Skeletal muscle satellite cell (primary cell): ENCODE data around the gene ADAM10.

ENCODE experiments used
- H3K27me3 ChIP-seq: 2 replicates; pipeline ENCODE4 v1.7.0; 2013; ENCODE audit warnings: low read length; ENCODE audit not compliant: control insufficient read depth, insufficient read depth
- H3K36me3 ChIP-seq: 2 replicates; pipeline ENCODE4 v1.7.0; 2013; ENCODE audit warnings: mild to moderate bottlenecking, control low read depth, low read length; ENCODE audit not compliant: insufficient read depth
- H3K4me1 ChIP-seq: 2 replicates; pipeline ENCODE4 v1.7.0; 2013; ENCODE audit warnings: low read length; ENCODE audit not compliant: control insufficient read depth, insufficient read depth
- H3K4me2 ChIP-seq: 2 replicates; pipeline ENCODE4 v1.7.0; 2013; ENCODE audit warnings: mild to moderate bottlenecking, low read length
- H3K4me3 ChIP-seq: 2 replicates; pipeline ENCODE4 v1.7.0; 2013; ENCODE audit warnings: low read length
- H3K9ac ChIP-seq: 2 replicates; pipeline ENCODE4 v1.7.0; 2013; ENCODE audit warnings: mild to moderate bottlenecking, low read depth, low read length, moderate library complexity
- H3K9me3 ChIP-seq: replicated peaks from 2 replicates; pipeline ENCODE4 v1.7.0; 2013; ENCODE audit warnings: mild to moderate bottlenecking, control low read depth, low read length

The ADAM10 gene

DNA sequence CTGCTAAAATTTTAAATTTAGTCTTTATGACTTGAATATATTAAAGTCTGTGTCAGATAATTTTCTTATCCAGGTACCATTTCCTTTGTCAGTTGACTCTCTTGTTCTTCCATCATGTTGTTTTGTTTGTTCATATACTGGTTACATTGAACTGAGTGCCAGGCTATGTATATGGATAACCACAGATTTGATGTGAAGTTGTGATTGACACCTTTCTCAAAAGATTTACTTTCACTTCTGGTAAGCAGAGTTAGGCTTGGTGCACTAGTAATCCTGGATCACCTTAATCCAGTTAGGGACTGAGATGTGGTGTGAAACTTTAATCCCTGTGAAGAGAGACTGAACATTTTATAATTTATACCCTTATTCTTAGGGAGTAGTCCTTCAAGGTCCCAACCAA lies 99.4 kb downstream of the ADAM10 start:
- H3K4me1 ChIP-seq = no peaks in the 10 kb centered on the region
- no peak overlapping the region for H3K4me3 ChIP-seq
- no peak overlapping the region for H3K9ac ChIP-seq
- H3K9me3 ChIP-seq = no peaks in the 10 kb centered on the region
- H3K36me3 ChIP-seq = peaks cover 11% of the 10 kb centered on the region
- no peak overlapping the region for H3K4me2 ChIP-seq
- no peaks in the 10 kb centered on the region for H3K27me3 ChIP-seq

DNA sequence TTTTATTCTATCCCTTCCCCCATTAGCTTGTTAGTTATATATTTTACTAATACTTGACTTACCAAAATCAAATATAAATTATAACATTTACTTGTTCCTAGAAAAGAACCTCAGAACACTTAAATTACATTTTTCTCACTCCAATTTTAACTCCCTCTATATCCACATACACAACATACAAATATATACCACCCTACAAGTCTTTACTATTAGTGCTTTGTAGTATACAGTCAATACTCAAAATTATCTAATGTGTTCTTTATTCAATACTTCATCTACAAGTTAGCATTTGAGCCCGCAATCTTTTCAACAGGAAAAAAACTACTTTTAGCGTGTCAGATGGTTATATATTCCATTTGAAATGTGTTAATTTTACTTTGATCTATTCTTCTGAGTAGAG lies 100.3 kb downstream of the ADAM10 start:
- Histone ChIP-seq H3K9ac (no peak overlapping the region), H3K4me3 (no peak overlapping the region), H3K4me1 (no peaks in the 10 kb centered on the region), H3K4me2 (no peak overlapping the region), H3K36me3 (peaks cover 1% of the 10 kb centered on the region), H3K27me3 (no peaks in the 10 kb centered on the region), H3K9me3 (no peaks in the 10 kb centered on the region)

DNA sequence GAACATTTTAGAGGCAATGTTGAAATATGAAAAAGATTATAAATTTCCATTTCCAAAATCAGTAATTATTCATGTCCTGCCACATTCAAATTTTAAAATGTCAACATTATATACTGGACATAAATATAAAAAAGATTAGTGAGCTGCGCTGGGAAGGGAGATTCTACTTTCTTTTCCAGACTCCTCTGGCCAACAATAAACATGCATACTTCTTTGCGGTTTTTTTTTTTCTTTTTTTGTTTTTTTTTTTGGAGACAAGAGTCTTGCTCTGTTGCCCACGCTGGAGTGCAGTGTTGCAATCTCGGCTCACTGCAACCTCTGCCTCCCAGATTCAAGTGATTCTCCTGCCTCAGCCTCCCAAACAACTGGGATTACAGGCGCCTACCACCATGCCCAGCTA lies 105.5 kb downstream of the ADAM10 start:
- H3K4me2 ChIP-seq = no peak overlapping the region
- no peak overlapping the region for H3K9ac ChIP-seq
- no peaks in the 10 kb centered on the region for H3K4me1 ChIP-seq
- no peak overlapping the region for H3K4me3 ChIP-seq
- H3K9me3 ChIP-seq = no peaks in the 10 kb centered on the region
- peaks cover 10% of the 10 kb centered on the region for H3K36me3 ChIP-seq
- H3K27me3 ChIP-seq = no peaks in the 10 kb centered on the region

DNA sequence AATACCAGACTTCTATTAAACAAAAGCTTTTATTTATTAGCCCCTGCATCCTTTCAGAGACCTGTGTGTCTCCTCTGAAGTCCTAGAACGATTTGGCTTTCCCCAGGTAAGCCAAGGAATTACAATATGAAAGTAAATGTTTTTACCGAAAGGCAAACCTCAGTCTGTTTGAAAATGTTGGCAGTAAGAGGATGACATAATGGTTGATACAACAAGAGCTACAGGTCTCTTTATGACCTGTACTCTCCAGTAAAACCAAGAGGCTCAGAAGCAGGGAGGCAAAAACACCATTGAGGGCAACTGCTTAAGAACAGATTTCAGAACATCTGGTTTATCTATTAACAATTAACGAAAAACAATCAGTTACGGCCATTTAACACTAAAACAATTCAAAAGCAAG lies 107.8 kb downstream of the ADAM10 start:
- Histone ChIP-seq H3K4me2 (no peak overlapping the region), H3K36me3 (peaks cover 13% of the 10 kb centered on the region), H3K4me1 (no peaks in the 10 kb centered on the region), H3K4me3 (no peak overlapping the region), H3K9me3 (no peaks in the 10 kb centered on the region), H3K27me3 (no peaks in the 10 kb centered on the region), H3K9ac (no peak overlapping the region)

DNA sequence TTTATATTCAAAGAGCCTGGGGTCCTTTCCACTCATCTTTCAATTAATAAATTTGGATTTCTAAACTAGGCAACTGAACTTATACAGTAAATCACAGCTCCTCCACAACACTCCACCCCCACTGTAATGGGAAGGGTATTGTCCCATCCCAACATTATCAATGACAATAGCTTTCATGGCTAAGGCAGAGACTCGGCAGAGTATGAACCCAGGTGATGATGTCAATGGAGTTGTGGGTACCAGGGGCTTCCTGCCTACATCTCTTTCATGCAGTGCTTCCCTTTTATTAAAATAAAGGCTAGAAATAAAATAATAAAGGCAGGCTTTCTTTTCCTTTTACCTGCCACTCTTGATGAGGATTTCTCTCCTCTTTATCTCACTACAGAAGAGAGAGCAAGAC lies 109.5 kb downstream of the ADAM10 start:
- no peaks in the 10 kb centered on the region for H3K9me3 ChIP-seq
- H3K4me2 ChIP-seq = no peak overlapping the region
- no peaks in the 10 kb centered on the region for H3K27me3 ChIP-seq
- H3K4me3 ChIP-seq = no peak overlapping the region
- H3K4me1 ChIP-seq = no peaks in the 10 kb centered on the region
- H3K9ac ChIP-seq = no peak overlapping the region
- peaks cover 13% of the 10 kb centered on the region for H3K36me3 ChIP-seq

DNA sequence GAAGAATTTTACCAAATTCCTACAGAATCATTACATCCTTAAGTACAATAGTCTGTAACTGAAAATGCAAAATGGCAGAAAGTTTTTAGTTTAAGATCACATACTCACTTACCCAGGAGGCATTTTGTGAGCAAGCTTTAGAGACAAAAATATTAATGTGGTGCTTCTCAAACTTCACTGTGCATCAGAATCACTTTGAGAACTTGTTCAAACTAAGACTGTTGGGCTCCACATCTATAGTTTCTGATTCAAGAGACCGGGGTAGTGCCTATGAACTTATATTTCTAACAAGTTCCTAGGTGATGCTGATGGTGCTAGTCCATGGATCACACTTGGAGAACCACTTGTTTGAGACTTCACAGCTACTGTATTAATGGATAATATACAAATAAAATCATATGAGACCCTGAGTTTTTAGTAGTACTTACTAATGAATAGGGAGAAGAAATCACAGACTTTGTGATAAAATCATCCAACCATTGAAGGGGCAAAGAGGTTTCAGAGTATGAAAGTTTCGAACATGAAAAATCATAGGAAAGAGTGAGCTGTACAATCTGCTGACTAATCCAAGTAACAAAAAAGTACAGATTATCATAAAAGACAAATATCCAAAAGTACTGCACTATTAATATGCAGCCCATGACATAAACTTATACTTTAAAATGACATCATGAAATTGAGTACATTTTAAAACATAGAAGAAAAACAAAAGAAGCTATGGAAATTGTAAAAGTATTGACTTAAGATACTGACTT lies 110.3 kb downstream of the ADAM10 start:
- no peak overlapping the region for H3K4me3 ChIP-seq
- H3K9ac ChIP-seq = no peak overlapping the region
- peaks cover 13% of the 10 kb centered on the region for H3K36me3 ChIP-seq
- H3K9me3 ChIP-seq = no peaks in the 10 kb centered on the region
- no peaks in the 10 kb centered on the region for H3K4me1 ChIP-seq
- H3K27me3 ChIP-seq = no peaks in the 10 kb centered on the region
- H3K4me2 ChIP-seq = no peak overlapping the region

DNA sequence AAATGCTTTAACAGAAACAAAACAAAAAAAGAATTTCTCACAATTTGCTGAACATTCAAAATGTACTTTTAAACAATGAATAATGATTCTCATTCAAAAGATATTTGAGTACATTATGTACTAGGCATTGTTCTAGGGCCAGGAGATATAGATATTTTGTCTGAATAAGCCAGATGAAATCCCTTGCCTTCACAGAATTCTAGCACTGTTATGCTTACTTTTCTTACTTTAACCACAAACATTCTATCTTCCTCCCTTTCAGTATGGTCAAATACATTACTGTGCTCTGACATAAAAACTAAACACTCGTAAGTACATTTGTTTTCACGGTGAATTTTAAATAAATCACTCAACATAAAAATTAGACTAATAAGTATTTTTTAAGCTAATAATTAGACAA lies 116.7 kb downstream of the ADAM10 start:
- no peak overlapping the region for H3K4me3 ChIP-seq
- peaks cover 9% of the 10 kb centered on the region for H3K36me3 ChIP-seq
- peak overlapping the region; percentile 49 for H3K4me2 ChIP-seq
- H3K4me1 ChIP-seq = peaks cover 46% of the 10 kb centered on the region
- H3K9ac ChIP-seq = peak overlapping the region; percentile 66
- no peaks in the 10 kb centered on the region for H3K27me3 ChIP-seq
- no peaks in the 10 kb centered on the region for H3K9me3 ChIP-seq

DNA sequence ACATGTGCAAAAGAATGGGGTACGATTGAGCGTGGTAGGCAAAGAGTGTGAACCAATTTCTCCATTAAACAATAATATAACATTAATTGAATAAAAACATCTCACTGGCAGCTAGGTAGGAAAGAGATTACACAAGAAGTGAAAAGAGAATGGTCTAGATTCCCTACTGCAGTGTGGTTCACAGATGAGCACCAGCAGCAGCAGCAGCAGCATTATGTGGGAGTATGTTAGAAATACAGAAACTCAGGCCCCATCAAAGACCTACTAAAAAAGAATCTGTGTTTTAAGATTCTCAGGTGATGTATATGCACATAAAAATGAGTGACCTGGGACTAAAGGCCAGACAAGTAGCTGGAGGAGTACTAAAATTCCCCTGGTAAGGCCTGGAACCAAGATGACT lies 118.2 kb downstream of the ADAM10 start:
- Histone ChIP-seq H3K36me3 (peaks cover 15% of the 10 kb centered on the region), H3K27me3 (no peaks in the 10 kb centered on the region), H3K9me3 (no peaks in the 10 kb centered on the region), H3K4me3 (no peak overlapping the region), H3K9ac (no peak overlapping the region), H3K4me2 (no peak overlapping the region), H3K4me1 (peaks cover 51% of the 10 kb centered on the region)

DNA sequence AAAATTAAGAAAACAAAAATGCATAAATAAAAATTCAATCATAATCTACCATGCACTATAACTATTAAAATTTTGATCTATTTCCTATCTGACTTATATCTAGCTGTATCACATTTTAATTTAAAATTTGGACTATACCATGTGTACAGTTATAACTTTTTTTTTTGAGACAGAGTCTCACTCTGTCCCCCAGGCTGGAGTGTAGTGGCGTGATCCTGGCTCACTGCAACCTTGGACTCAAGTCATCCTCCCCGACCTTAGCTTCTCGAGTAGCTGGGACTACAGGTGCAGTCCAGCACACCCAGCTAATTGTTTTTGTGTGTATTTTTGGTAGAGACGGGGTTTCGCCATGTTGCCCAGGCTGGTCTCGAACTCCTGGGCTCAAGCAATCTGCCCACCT lies 119.9 kb downstream of the ADAM10 start:
- Histone ChIP-seq H3K4me1 (peaks cover 51% of the 10 kb centered on the region), H3K36me3 (peaks cover 15% of the 10 kb centered on the region), H3K27me3 (no peaks in the 10 kb centered on the region)

DNA sequence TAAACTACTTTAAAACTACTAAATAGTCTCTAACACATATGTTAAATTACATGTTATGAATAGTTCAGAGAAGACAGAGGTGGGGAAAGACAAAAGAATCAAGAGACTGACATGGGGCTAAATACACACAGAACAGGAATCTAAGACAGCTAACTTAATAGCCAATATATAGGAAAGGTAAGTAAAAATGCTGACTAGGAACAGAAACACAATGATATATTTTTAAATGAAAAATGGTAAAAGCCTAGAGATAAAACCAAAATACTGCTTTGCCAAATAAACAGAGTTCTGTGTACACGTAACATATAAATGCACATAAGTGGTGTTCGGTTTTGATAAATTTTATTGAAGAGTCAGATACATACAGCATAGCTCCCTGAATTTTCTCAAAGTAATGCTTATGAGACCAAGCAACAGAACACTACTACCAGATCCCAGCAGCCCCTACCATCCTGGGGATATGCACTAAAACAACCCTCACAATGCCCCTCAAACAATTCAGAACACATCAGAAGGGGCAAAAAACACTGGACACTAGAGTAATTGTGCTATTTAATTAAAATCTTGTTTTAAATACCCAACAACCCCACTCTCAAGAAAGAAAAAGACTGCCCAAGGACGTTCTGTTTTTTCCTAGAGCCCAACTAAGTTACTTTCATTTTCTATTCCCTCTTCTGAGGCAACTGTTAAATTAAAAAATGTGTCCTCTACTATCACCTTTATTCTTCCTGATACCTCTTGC lies 121.1 kb downstream of the ADAM10 start:
- Histone ChIP-seq H3K4me1 (peaks cover 47% of the 10 kb centered on the region), H3K27me3 (no peaks in the 10 kb centered on the region), H3K9ac (peak overlapping the region; percentile 76), H3K36me3 (peaks cover 15% of the 10 kb centered on the region), H3K4me3 (peak overlapping the region; percentile 59), H3K9me3 (no peaks in the 10 kb centered on the region), H3K4me2 (peak overlapping the region; percentile 78)

More for the DNA sequence above, 119.9 kb downstream of the ADAM10 start:
- no peak overlapping the region for H3K4me3 ChIP-seq
- H3K4me2 ChIP-seq = no peak overlapping the region
- H3K9ac ChIP-seq = no peak overlapping the region
- no peaks in the 10 kb centered on the region for H3K9me3 ChIP-seq

DNA sequence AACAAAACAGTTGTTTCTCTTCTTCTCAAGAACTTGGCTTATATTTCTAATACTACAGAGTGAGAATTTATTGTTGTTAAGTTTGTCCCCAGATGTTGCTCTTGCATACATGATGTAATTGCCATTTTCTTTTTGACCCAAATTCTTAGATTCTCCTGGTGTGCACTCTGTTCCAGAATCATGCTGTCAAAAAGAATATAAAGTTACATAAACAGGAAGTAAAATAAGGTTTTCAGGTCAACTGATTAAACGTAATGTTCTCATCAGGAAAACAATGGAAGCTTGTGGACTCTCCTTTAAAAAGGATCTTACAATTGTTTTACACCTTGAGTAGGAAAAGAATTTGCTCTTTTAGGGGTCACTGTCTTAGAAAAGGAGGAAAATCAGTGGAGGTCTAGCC lies 121.8 kb downstream of the ADAM10 start:
- peaks cover 17% of the 10 kb centered on the region for H3K36me3 ChIP-seq
- peak overlapping the region; percentile 76 for H3K9ac ChIP-seq
- H3K9me3 ChIP-seq = no peaks in the 10 kb centered on the region
- peak overlapping the region; percentile 78 for H3K4me2 ChIP-seq
- no peak overlapping the region for H3K4me3 ChIP-seq
- no peaks in the 10 kb centered on the region for H3K27me3 ChIP-seq
- peaks cover 40% of the 10 kb centered on the region for H3K4me1 ChIP-seq

DNA sequence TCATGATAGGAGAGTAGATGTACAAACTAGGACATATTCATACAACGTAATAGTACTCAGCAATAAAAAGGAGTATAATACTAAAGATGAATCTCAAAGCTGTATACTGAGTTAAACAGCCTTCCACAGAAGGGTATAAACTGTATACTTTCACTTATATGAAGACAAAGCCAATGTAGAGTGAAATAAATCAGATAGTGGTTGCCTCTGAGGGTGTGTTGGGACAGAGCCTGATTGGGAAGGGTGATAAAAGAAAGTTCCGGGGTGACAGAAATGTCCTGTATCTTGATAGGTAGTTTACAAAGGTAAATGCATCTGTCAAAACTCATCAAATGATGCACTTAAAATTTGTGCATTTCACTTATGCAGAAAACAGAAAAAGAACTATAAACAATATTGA lies 122.5 kb downstream of the ADAM10 start:
- no peak overlapping the region for H3K4me2 ChIP-seq
- H3K27me3 ChIP-seq = no peaks in the 10 kb centered on the region
- H3K9me3 ChIP-seq = no peaks in the 10 kb centered on the region
- H3K36me3 ChIP-seq = peaks cover 17% of the 10 kb centered on the region
- H3K4me3 ChIP-seq = no peak overlapping the region
- H3K9ac ChIP-seq = no peak overlapping the region
- H3K4me1 ChIP-seq = peaks cover 33% of the 10 kb centered on the region
